ENCODE results near the gene SAMD7.

The SAMD7 gene

GRCh38 chr3:169911272-169911671 is at the start of gene SAMD7:
SAMD7 (plus strand) TSS chr3:169911572; CDS start chr3:169919499, 7,927 bp downstream.
- DNase-seq = no peak

- no peak for DNase-seq
Observed at GRCh38 chr3:169861871-169862270, 49.5 kb upstream of the SAMD7 start.

- peak; percentile 58 for DNase-seq
Observed at GRCh38 chr3:169863458-169863899, 47.9 kb upstream of the SAMD7 start.

- no peak for DNase-seq
Observed at GRCh38 chr3:169864270-169864669, 47.1 kb upstream of the SAMD7 start.

GRCh38 chr3:169865176-169865767 is 46.1 kb upstream of the SAMD7 start:
- DNase-seq = no peak

GRCh38 chr3:169867584-169868210 is 43.7 kb upstream of the SAMD7 start:
- DNase-seq = no peak

GRCh38 chr3:169868369-169868768 is 43.0 kb upstream of the SAMD7 start:
- no peak for DNase-seq

GRCh38 chr3:169869484-169870220 is 41.7 kb upstream of the SAMD7 start, which contains the start of gene LRRC31:
LRRC31 (minus strand) TSS chr3:169869935; CDS start chr3:169869807, 128 bp downstream.
- DNase-seq = peak; percentile 24

GRCh38 chr3:169871129-169871886 is 40.1 kb upstream of the SAMD7 start:
- no peak for DNase-seq

GRCh38 chr3:169879013-169879557 is 32.3 kb upstream of the SAMD7 start:
- DNase-seq = no peak

GRCh38 chr3:169879845-169880575 is 31.4 kb upstream of the SAMD7 start:
- no peak for DNase-seq

- DNase-seq = no peak
Observed at GRCh38 chr3:169880576-169881250, 30.7 kb upstream of the SAMD7 start.

GRCh38 chr3:169886671-169887070 is 24.7 kb upstream of the SAMD7 start:
- no peak for DNase-seq

GRCh38 chr3:169891886-169892285 is 19.5 kb upstream of the SAMD7 start:
- DNase-seq = no peak

- DNase-seq = no peak
Observed at GRCh38 chr3:169894110-169894509, 17.3 kb upstream of the SAMD7 start.

GRCh38 chr3:169895072-169895471 is 16.3 kb upstream of the SAMD7 start:
- no peak for DNase-seq

GRCh38 chr3:169897284-169897683 is 14.1 kb upstream of the SAMD7 start:
- DNase-seq = no peak

- DNase-seq = no peak
Observed at GRCh38 chr3:169901453-169901852, 9.9 kb upstream of the SAMD7 start.

- DNase-seq = no peak
Observed at GRCh38 chr3:169905404-169905803, 6.0 kb upstream of the SAMD7 start.

GRCh38 chr3:169907476-169907875 is 3.9 kb upstream of the SAMD7 start:
- DNase-seq = no peak

- no peak for DNase-seq
Observed at GRCh38 chr3:169907944-169908343, 3.4 kb upstream of the SAMD7 start.

- no peak for DNase-seq
Observed at GRCh38 chr3:169913323-169913722, 2.0 kb downstream of the SAMD7 start.

Measured in NCI-H1436 (cell line).